K562 (cell line): ENCODE measurements around the gene ARAF. TPM values are rescaled to one million over a fixed set of nuclear protein-coding genes. Genes with fewer than 3 reads are reported as not detected.

Source experiments
- ATAC-seq: fragments of 200-7000 bp; cut with Tn5 transposase; 3 replicates; pipeline ENCODE4 v1.9.1; 2020; ENCODE audit warnings: moderate library complexity
- BruUV-seq: library from RNA; stranded (reverse); fragments of 400-500 nt; replicated peaks from 2 replicates; lab custom pipeline; 2021; lab: Mats Ljungman, UMichigan
- CTCF ChIA-PET: fragments of 300-600 bp; formaldehyde crosslinking; extraction: SDS; loops from one replicate; lab custom pipeline; 2021; ENCODE audit warnings: low intra/inter-chr PET ratio; lab: Yijun Ruan, JAX
- POLR2A ChIA-PET: fragments of 300-600, 350-650 bp; sonication (Branson Sonifier 250); formaldehyde crosslinking; extraction: SDS; loops from one replicate; lab custom pipeline; 2021; ENCODE audit warnings: antibody characterized with exemption, inconsistent platforms; lab: Yijun Ruan, JAX
- DNase-seq, 4 experiments: peaks; one replicate each; pipeline versions ENCODE4 v3.0.0 to v3.0.0-alpha.2; 2011 to 2018; ENCODE audit warnings: low spot score in 3 of 4, mixed read lengths in 3 of 4; ENCODE audit errors: extremely low read depth in 1 of 4
- FAIRE-seq: peaks from 2 replicates; lab custom pipeline; 2011; peaks lifted over from hg19 to GRCh38; lab: Jason Lieb, UNC
- H2AFZ ChIP-seq: 2 replicates; pipeline ENCODE4 v1.6.0; 2011; ENCODE audit warnings: low read depth, low read length, control low read depth, inconsistent platforms
- H3K27ac ChIP-seq: fragments of 200-600 bp; 3 replicates; pipeline ENCODE4 v1.8.0; 2011; ENCODE audit warnings: low read depth, mild to moderate bottlenecking, control low read depth, inconsistent platforms, low read length, moderate library complexity, mixed read lengths; ENCODE audit errors: extremely low read depth
- H3K27me3 ChIP-seq, 2 experiments: fragments of 300-600 bp in 1 of 2; 2 replicates in 1 of 2; 3 replicates in 1 of 2; pipeline versions ENCODE4 v1.6.0 to v1.8.0; 2011; ENCODE audit warnings: inconsistent platforms in 2 of 2, low read length in 2 of 2, mild to moderate bottlenecking in 1 of 2, mixed read lengths in 1 of 2, moderate library complexity in 1 of 2; ENCODE audit not compliant: control insufficient read depth in 2 of 2, insufficient read depth in 2 of 2
- H3K36me3 ChIP-seq: fragments of 300-600 bp; 3 replicates; pipeline ENCODE4 v1.8.0; 2011; ENCODE audit warnings: mild to moderate bottlenecking, low read length, inconsistent platforms; ENCODE audit not compliant: control insufficient read depth, insufficient read depth
- H3K4me1 ChIP-seq, 2 experiments: fragments of 200-600 bp in 1 of 2; replicated peaks in 1 of 2; 2 replicates in 1 of 2; 3 replicates in 1 of 2; pipeline versions ENCODE4 v1.5.1 to v1.8.0; 2011; ENCODE audit warnings: inconsistent platforms in 2 of 2, low read length in 2 of 2, mild to moderate bottlenecking in 1 of 2, mixed read lengths in 1 of 2, moderate library complexity in 1 of 2; ENCODE audit not compliant: control insufficient read depth in 2 of 2, insufficient read depth in 2 of 2
- H3K4me2 ChIP-seq: 2 replicates; pipeline ENCODE4 v1.6.1; 2011; ENCODE audit warnings: low read length, control low read depth, inconsistent platforms, mixed read lengths; ENCODE audit not compliant: insufficient read depth
- H3K4me3 ChIP-seq: fragments of 200-600 bp; sonication (generic), shearing (Covaris generic); 2 replicates; pipeline ENCODE4 v1.5.1; 2016; ENCODE audit warnings: control low read depth, inconsistent platforms
- H3K79me2 ChIP-seq: fragments of 200-600 bp; 3 replicates; pipeline ENCODE4 v1.8.0; 2011; ENCODE audit warnings: low read length, inconsistent platforms; ENCODE audit not compliant: control insufficient read depth, insufficient read depth
- H3K9ac ChIP-seq, 2 experiments: 2 replicates each; pipeline versions ENCODE4 v1.6.0 to v1.6.1; 2011; ENCODE audit warnings: low read depth in 2 of 2, low read length in 2 of 2, control low read depth in 1 of 2, inconsistent platforms in 1 of 2, mild to moderate bottlenecking in 1 of 2, mixed read lengths in 1 of 2; ENCODE audit not compliant: insufficient read depth in 1 of 2
- H3K9me1 ChIP-seq: one replicate; pipeline ENCODE4 v1.6.0; 2011; ENCODE audit warnings: inconsistent platforms, mild to moderate bottlenecking, low read length, moderate library complexity; ENCODE audit not compliant: control insufficient read depth, insufficient read depth
- H3K9me3 ChIP-seq: replicated peaks from 2 replicates; pipeline ENCODE4 v1.5.1; 2011; ENCODE audit warnings: low read depth, low read length, inconsistent platforms; ENCODE audit not compliant: control insufficient read depth, insufficient read depth
- H4K20me1 ChIP-seq: replicated peaks from 2 replicates; pipeline ENCODE4 v1.6.1; 2011; ENCODE audit warnings: low read length, inconsistent platforms, mixed read lengths; ENCODE audit not compliant: control insufficient read depth, insufficient read depth
- ATF1 ChIP-seq, 2 experiments: fragments of 450-650 bp in 1 of 2; IDR thresholded peaks; 2 replicates each; pipeline ENCODE4 v1.6.1; 2016; ENCODE audit warnings: missing compliant biosample characterization in 1 of 2, missing genetic modification characterization in 1 of 2
- BRD9 ChIP-seq: fragments of 450-650 bp; IDR thresholded peaks from 2 replicates; pipeline ENCODE4 v1.6.1; 2018; ENCODE audit warnings: low read depth; ENCODE audit not compliant: partially characterized antibody
- CAMTA2 ChIP-seq: fragments of 250-450 bp; sonication (Bioruptor Pico); conservative IDR thresholded peaks from 2 replicates; pipeline ENCODE4 v1.5.1; 2022
- CBX5 ChIP-seq: IDR thresholded peaks from 2 replicates; pipeline ENCODE4 v1.6.1; 2014; ENCODE audit warnings: low read depth, borderline replicate concordance
- CREM ChIP-seq: IDR thresholded peaks from 2 replicates; pipeline ENCODE4 v1.6.1; 2014; ENCODE audit warnings: antibody characterized with exemption, low read depth
- DDX20 ChIP-seq: fragments of 450-650 bp; IDR thresholded peaks from 2 replicates; pipeline ENCODE4 v1.6.1; 2016; ENCODE audit warnings: missing genetic modification characterization, low read depth, mild to moderate bottlenecking, missing compliant biosample characterization, moderate library complexity
- ESRRA ChIP-seq: fragments of 450-650 bp; IDR thresholded peaks from 2 replicates; pipeline ENCODE4 v1.6.1; 2014; ENCODE audit warnings: low read depth, mild to moderate bottlenecking, moderate library complexity, borderline replicate concordance
- FOXO4 ChIP-seq: fragments of 450-650 bp; formaldehyde crosslinking; IDR thresholded peaks from 2 replicates; pipeline ENCODE4 v1.4.0; 2020; ENCODE audit warnings: mild to moderate bottlenecking, moderate library complexity
- GATAD2B ChIP-seq: fragments of 450-650 bp; IDR thresholded peaks from 2 replicates; pipeline ENCODE4 v1.6.1; 2017; ENCODE audit warnings: mild to moderate bottlenecking, borderline replicate concordance
- GTF2A2 ChIP-seq: IDR thresholded peaks from 2 replicates; pipeline ENCODE4 v1.6.1; 2016; ENCODE audit warnings: mild to moderate bottlenecking, missing genetic modification characterization, missing compliant biosample characterization
- MAX ChIP-seq: sonication (generic); formaldehyde crosslinking; IDR thresholded peaks from 2 replicates; pipeline ENCODE4 v1.9.0; 2022; ENCODE audit warnings: mild to moderate bottlenecking, missing genetic modification reagents
- MAZ ChIP-seq, 2 experiments: fragments of 450-650 bp in 1 of 2; sonication (generic) in 1 of 2; formaldehyde crosslinking; IDR thresholded peaks in 1 of 2; conservative IDR thresholded peaks in 1 of 2; 2 replicates each; pipeline versions ENCODE4 v1.4.0 to v1.5.0; 2020; ENCODE audit warnings: mild to moderate bottlenecking in 1 of 2, missing genetic modification reagents in 1 of 2
- MCM7 ChIP-seq, 2 experiments: fragments of 450-650 bp; IDR thresholded peaks; 2 replicates each; pipeline ENCODE4 v1.6.1; 2016 to 2018
- RAD51 ChIP-seq: fragments of 450-650 bp; IDR thresholded peaks from 2 replicates; pipeline ENCODE4 v1.7.1; 2016; ENCODE audit warnings: low read depth, mild to moderate bottlenecking, borderline replicate concordance
- RBM25 ChIP-seq: fragments of 200-400 bp; formaldehyde crosslinking; IDR thresholded peaks from 2 replicates; pipeline ENCODE4 v1.6.1; 2018; ENCODE audit warnings: low read length, low read depth, moderate library complexity; ENCODE audit not compliant: severe bottlenecking
- RFX5 ChIP-seq: IDR thresholded peaks from 2 replicates; pipeline ENCODE4 v1.6.1; 2011; ENCODE audit warnings: low read depth, mild to moderate bottlenecking, improper control_type of control experiment, low read length
- SP1 ChIP-seq: sonication (generic); formaldehyde crosslinking; IDR thresholded peaks from 2 replicates; pipeline ENCODE4 v1.8.1; 2022; ENCODE audit warnings: mild to moderate bottlenecking, missing genetic modification reagents
- SPI1 ChIP-seq: IDR thresholded peaks from 2 replicates; pipeline ENCODE4 v1.6.1; 2011; ENCODE audit warnings: low read depth, low read length, control low read depth, borderline replicate concordance
- ZFX ChIP-seq: sonication (generic); formaldehyde crosslinking; IDR thresholded peaks from 2 replicates; pipeline ENCODE4 v1.8.0; 2022; ENCODE audit warnings: mild to moderate bottlenecking, missing genetic modification reagents, moderate library complexity
- ZNF134 ChIP-seq: fragments of 250-450 bp; sonication (Bioruptor Pico); conservative IDR thresholded peaks from 2 replicates; pipeline ENCODE4 v1.4.0; 2020
- ZNF24 ChIP-seq: fragments of 450-650 bp; IDR thresholded peaks from 2 replicates; pipeline ENCODE4 v1.6.1; 2016
- ZNF644 ChIP-seq: fragments of 200-800 bp; sonication (Bioruptor generic); IDR thresholded peaks from 2 replicates; pipeline ENCODE4 v1.6.1; 2016; ENCODE audit warnings: low read depth, missing genetic modification characterization, missing compliant biosample characterization
- ZNF77 ChIP-seq: fragments of 250-450 bp; sonication (Bioruptor Pico); IDR thresholded peaks from 2 replicates; pipeline ENCODE4 v1.5.0; 2020
- WGBS: fragments of 100-300 bp; shearing (Covaris generic); methylation state at CpG from one replicate; pipeline ENCODE4 v1.1.6; 2016; ENCODE audit warnings: low coverage, mixed read lengths; ENCODE audit not compliant: insufficient coverage; ENCODE audit errors: missing lambda C conversion rate; 5-methylcytosine and 5-hydroxymethylcytosine counted together
- in situ Hi-C: fragments of 300-500 bp; cut with MboI; formaldehyde crosslinking; loops from 4 replicates; pipeline ENCODE4 v1.15.0; 2018; ENCODE audit warnings: inconsistent platforms, mixed read lengths
- intact Hi-C: fragments of 100-400 bp; cut with micrococcal nuclease; formaldehyde crosslinking; loops from 2 replicates; pipeline ENCODE4 v1.14.2; 2022
- polyA plus RNA-seq, 8 experiments: library from polyadenylated mRNA; depleted of rRNA in 4 of 8; stranded (reverse) in 5 of 8; unstranded in 3 of 8; fragments of >200 nt; fragmentation: Nextera tagmentation in 2 of 8; fragmentation: Illumina TruSeq in 1 of 8; extraction: Ambion mirVana in 2 of 8; extraction: Trizol in 1 of 8; gene quantifications; 2 replicates each; pipeline versions ENCODE4 v1.2.1 to v1.2.3, GENCODE V29; 2011 to 2014; ENCODE audit warnings: inconsistent platforms in 1 of 8, missing spikeins in 1 of 8
- total RNA-seq, 7 experiments: library from RNA; depleted of rRNA in 6 of 7; stranded (reverse); fragments of >200 nt in 6 of 7; fragmentation: Illumina TruSeq in 2 of 7; extraction: Trizol in 2 of 7; gene quantifications; 2 replicates each; pipeline versions ENCODE4 v1.2.1 to v1.2.3, GENCODE V29; 2011 to 2021; ENCODE audit warnings: low replicate concordance in 1 of 7

The ARAF gene
- total and polyA plus RNA-seq, 9 of the 15 experiments (the other 6 are each of a cell fraction or from before 2014, with no cell fraction given), result 5.5 to 70.0 (median 29.4) TPM

GRCh38 chrX:47619486-47620302 lies 58.7 kb downstream of the ARAF start, which contains the start of gene SYN1:
SYN1 (minus strand) TSS chrX:47619857; CDS start chrX:47619728, 129 bp downstream.
- FAIRE-seq (peak; percentile 60), ATAC-seq (peak; percentile 96), DNase-seq (peak; percentile 91 to 96 (median 94))
- H3K4me1 ChIP-seq, result peaks cover 0 to 22% of the 10 kb centered on the region in 2 experiments; a peak in 2 of 5 replicates
- H3K9ac ChIP-seq, result peak within 1 kb of the TSS in 1 of 2 experiments; percentile 89; a peak in 2 of 4 replicates
- CTCF ChIA-PET, result interaction anchor here (0.5 kb wide), 1 partner anchor 132 kb away, joined by 4 read pairs; no protein-coding TSS in a partner anchor
- WGBS, result 5% methylated on average over 25 of the region's 88 CpGs
- no peak within 1 kb of the TSS for H3K27ac ChIP-seq
- H3K9me3 ChIP-seq, result no peaks in the 10 kb centered on the region
- in situ Hi-C loops, result no loop called here
- H4K20me1 ChIP-seq, result no peaks in the 10 kb centered on the region
- H2AFZ ChIP-seq, result 0 out of 2 replicates have a peak within 1 kb of the TSS, but pooled peaks have one; percentile 63
- POLR2A ChIA-PET, result no interaction called here
- no peaks in the 10 kb centered on the region for H3K79me2 ChIP-seq
- peak within 1 kb of the TSS; percentile 74 for H3K4me2 ChIP-seq
- no peaks in the 10 kb centered on the region for H3K36me3 ChIP-seq
- peak within 1 kb of the TSS; percentile 43 for H3K4me3 ChIP-seq
- peaks cover 0 to 22% of the 10 kb centered on the region in 2 experiments; a peak in 3 of 5 replicates for H3K27me3 ChIP-seq
- H3K9me1 ChIP-seq, result no peaks in the 10 kb centered on the region
- intact Hi-C loops, result loop anchor here (5.0 kb wide), 1 partner anchor 37 kb away; the partner anchor contains the start of gene TIMP1
- BruUV-seq, result no TSS peak
- TF ChIP-seq FOXO4 (CRISPR knock-in tag), result no peak
- no peak for TF ChIP-seq CAMTA2 (CRISPR knock-in tag)
- peak; percentile 56 for TF ChIP-seq ATF1 (CRISPR knock-in tag; IDR thresholded peaks at IDR 0.05)
- peak; percentile 98 for TF ChIP-seq ATF1 (tag; IDR thresholded peaks at IDR 0.05)
- TF ChIP-seq ESRRA, result peak; percentile 72
- TF ChIP-seq DDX20, result no peak
- TF ChIP-seq ZNF77 (CRISPR knock-in tag), result no peak
- peak; percentile 59 for TF ChIP-seq SP1 (CRISPR knock-in tag)
- TF ChIP-seq GTF2A2 (tag), result no peak
- TF ChIP-seq BRD9, result no peak
- peak; percentile 75 for TF ChIP-seq MAX (CRISPR knock-in tag)
- no peak for TF ChIP-seq RAD51
- peak; percentile 98 for TF ChIP-seq CREM
- no peak for TF ChIP-seq RFX5
- TF ChIP-seq ZNF644 (tag), result no peak; the same call in 1 of the 2 replicates
- peak; percentile 82 to 87 for TF ChIP-seq MAZ (CRISPR knock-in tag; conservative IDR thresholded peaks at IDR 0.05 in 1 of 2, IDR thresholded peaks at IDR 0.05 in 1 of 2)
- no peak for TF ChIP-seq ZFX (CRISPR knock-in tag)
- no peak for TF ChIP-seq SPI1
- TF ChIP-seq MCM7 (IDR thresholded peaks at IDR 0.05), result no peak
- TF ChIP-seq ZNF24, result peak; percentile 50; the same call in 1 of the 2 replicates
- no peak for TF ChIP-seq CBX5
- TF ChIP-seq ZNF134 (CRISPR knock-in tag), result no peak
- peak; percentile 98 for TF ChIP-seq RBM25
- TF ChIP-seq GATAD2B, result peak; percentile 66; the same call in 1 of the 2 replicates
